Inferior parietal cortex (tissue), 1 donor: Measurements from ENCODE around the gene ARNT2.
A peak's percentile ranks its signal among the peaks of the same experiment; 100 is the strongest.

Experiments used
- DNase-seq: peaks from one replicate; pipeline ENCODE4 v3.0.0-alpha.2; 2016; ENCODE audit errors: extremely low spot score

Gene ARNT2

GRCh38 chr15:80466543-80466942, 62.4 kb downstream of the ARNT2 start:
- DNase-seq: no peak

GRCh38 chr15:80467311-80467714, 63.1 kb downstream of the ARNT2 start:
- no peak for DNase-seq

- no peak for DNase-seq
Measured at GRCh38 chr15:80468796-80469195, 64.6 kb downstream of the ARNT2 start.

GRCh38 chr15:80471881-80472280, 67.7 kb downstream of the ARNT2 start:
- DNase-seq: no peak

GRCh38 chr15:80473286-80474223, 69.4 kb downstream of the ARNT2 start:
- DNase-seq: no peak

- DNase-seq: no peak
Measured at GRCh38 chr15:80474224-80475215, 70.3 kb downstream of the ARNT2 start.

- no peak for DNase-seq
Measured at GRCh38 chr15:80475572-80475971, 71.4 kb downstream of the ARNT2 start.

- no peak for DNase-seq
Measured at GRCh38 chr15:80476036-80476435, 71.9 kb downstream of the ARNT2 start.

GRCh38 chr15:80478075-80478474, 73.9 kb downstream of the ARNT2 start:
- DNase-seq: no peak

- DNase-seq: no peak
Measured at GRCh38 chr15:80479191-80479590, 75.0 kb downstream of the ARNT2 start.

GRCh38 chr15:80480171-80480811, 76.1 kb downstream of the ARNT2 start:
- DNase-seq: no peak

- DNase-seq: peak; percentile 53
Measured at GRCh38 chr15:80480909-80481308, 76.7 kb downstream of the ARNT2 start.

- no peak for DNase-seq
Measured at GRCh38 chr15:80482696-80483095, 78.5 kb downstream of the ARNT2 start.

- DNase-seq: no peak
Measured at GRCh38 chr15:80483725-80484161, 79.6 kb downstream of the ARNT2 start.

- DNase-seq: no peak
Measured at GRCh38 chr15:80484333-80484864, 80.2 kb downstream of the ARNT2 start.

GRCh38 chr15:80485370-80486164, 81.4 kb downstream of the ARNT2 start:
- no peak for DNase-seq

- no peak for DNase-seq
Measured at GRCh38 chr15:80487839-80488390, 83.7 kb downstream of the ARNT2 start.

- no peak for DNase-seq
Measured at GRCh38 chr15:80489030-80489594, 84.9 kb downstream of the ARNT2 start.

- DNase-seq: no peak
Measured at GRCh38 chr15:80490431-80490990, 86.3 kb downstream of the ARNT2 start.
